Measurements from ENCODE around the gene TENM3. TPM values are rescaled to one million over a fixed set of nuclear protein-coding genes. Genes with fewer than 3 reads are reported as not detected.

Gene TENM3
- total RNA-seq, 2 experiments from 2014 or later: not detected

DNA sequence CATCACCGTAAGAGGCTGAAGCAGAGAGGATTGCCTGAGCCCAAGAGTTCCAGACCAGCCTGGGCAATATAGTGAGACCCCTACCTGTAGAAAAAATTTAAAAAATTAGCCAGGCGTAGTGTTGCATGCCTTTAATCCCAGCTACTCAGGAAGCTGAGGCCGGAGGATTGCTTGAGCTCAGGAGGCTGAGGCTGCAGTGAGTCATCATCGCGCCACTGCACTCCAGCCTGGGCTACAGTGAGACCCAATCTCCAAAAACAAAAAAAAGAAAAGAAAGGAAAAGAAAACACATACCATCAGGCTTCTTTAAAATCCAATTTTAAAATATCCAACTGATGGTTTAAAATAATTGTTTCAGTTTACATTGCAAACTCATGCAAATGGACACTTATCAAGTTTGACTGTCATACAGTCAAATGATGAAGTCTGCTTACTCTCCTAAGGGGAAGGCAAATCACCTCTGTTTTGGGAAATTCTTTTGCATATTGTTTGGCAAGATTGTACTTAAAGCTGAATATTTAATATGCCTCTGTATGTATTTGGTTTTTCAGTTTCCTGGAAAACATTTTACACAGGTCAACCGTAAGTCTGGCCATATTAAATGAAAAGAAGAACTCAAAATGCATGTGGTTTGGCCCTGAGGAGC is 23.7 kb upstream of the TENM3 start:
- no TSS peak for BruUV-seq (replicated peaks)
- POLR2A ChIA-PET: no interaction called here
- TF ChIP-seq, protein P1, sequence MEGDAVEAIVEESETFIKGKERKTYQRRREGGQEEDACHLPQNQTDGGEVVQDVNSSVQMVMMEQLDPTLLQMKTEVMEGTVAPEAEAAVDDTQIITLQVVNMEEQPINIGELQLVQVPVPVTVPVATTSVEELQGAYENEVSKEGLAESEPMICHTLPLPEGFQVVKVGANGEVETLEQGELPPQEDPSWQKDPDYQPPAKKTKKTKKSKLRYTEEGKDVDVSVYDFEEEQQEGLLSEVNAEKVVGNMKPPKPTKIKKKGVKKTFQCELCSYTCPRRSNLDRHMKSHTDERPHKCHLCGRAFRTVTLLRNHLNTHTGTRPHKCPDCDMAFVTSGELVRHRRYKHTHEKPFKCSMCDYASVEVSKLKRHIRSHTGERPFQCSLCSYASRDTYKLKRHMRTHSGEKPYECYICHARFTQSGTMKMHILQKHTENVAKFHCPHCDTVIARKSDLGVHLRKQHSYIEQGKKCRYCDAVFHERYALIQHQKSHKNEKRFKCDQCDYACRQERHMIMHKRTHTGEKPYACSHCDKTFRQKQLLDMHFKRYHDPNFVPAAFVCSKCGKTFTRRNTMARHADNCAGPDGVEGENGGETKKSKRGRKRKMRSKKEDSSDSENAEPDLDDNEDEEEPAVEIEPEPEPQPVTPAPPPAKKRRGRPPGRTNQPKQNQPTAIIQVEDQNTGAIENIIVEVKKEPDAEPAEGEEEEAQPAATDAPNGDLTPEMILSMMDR (conservative IDR thresholded peaks at IDR 0.05; ENCODE audit: low read length): no peak
- no peak for TF ChIP-seq EZH2phosphoT487 (IDR thresholded peaks at IDR 0.05; ENCODE audit: borderline replicate concordance, low read depth, low read length)
- Histone ChIP-seq H3K4me3 (ENCODE audit: low read depth, low read length, poor library complexity, severe bottlenecking) (no peak overlapping the region), H3K27ac (ENCODE audit: low read depth, low read length, poor library complexity, severe bottlenecking) (no peak overlapping the region), H4K20me1 (ENCODE audit: insufficient read depth, low read length) (no peaks in the 10 kb centered on the region), H3K9me3 (ENCODE audit: low read length) (no peaks in the 10 kb centered on the region), H3K36me3 (ENCODE audit: insufficient read depth, low read length) (no peaks in the 10 kb centered on the region), H3K9me2 (ENCODE audit: insufficient read depth, low read length) (no peaks in the 10 kb centered on the region), H3K4me2 (ENCODE audit: low read length) (no peak overlapping the region), H3K79me2 (ENCODE audit: insufficient read depth, low read depth, low read length) (no peaks in the 10 kb centered on the region), H2AFZ (ENCODE audit: low read length) (no peak overlapping the region), H3K4me1 (ENCODE audit: insufficient read depth, low read length, poor library complexity, severe bottlenecking) (no peaks in the 10 kb centered on the region)
- intact Hi-C loops (cut with micrococcal nuclease; ENCODE audit: unreplicated experiment): no loop called here
- DNase-seq (ENCODE audit: low spot score): no peak
- CTCF ChIA-PET (ENCODE audit: unreplicated experiment): no interaction called here

DNA sequence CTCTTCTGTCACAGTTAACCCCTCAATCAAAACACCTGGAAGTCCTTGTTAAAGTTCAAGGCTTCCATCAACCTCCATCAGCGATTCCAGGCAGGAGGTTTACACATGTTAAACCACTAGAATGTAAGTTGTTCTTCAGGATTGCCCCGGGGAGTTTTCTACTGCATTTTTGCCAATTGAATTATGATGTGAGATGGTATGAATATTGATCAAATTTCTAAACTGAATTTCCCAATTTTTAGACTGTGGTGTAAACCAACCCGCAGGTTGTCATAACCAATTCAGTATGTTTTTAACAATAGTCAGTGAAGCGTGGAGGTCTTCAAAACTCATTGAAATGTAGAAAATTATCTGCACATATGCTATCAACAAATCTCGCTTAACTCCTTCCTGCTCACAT is 21.2 kb upstream of the TENM3 start:
- no peak overlapping the region for H3K27ac ChIP-seq (ENCODE audit: low read depth, low read length, poor library complexity, severe bottlenecking)
- intact Hi-C loops (cut with micrococcal nuclease; ENCODE audit: unreplicated experiment): no loop called here
- H3K9me3 ChIP-seq (ENCODE audit: low read length): no peaks in the 10 kb centered on the region
- CTCF ChIA-PET (ENCODE audit: unreplicated experiment): no interaction called here
- H3K4me3 ChIP-seq (ENCODE audit: low read depth, low read length, poor library complexity, severe bottlenecking): no peak overlapping the region
- BruUV-seq (replicated peaks): no TSS peak
- POLR2A ChIA-PET: interaction anchor here (0.6 kb wide), 1 partner anchor 284 kb away, joined by 3 read pairs; no protein-coding TSS in a partner anchor
- no peaks in the 10 kb centered on the region for H3K9me2 ChIP-seq (ENCODE audit: insufficient read depth, low read length)
- no peak overlapping the region for H2AFZ ChIP-seq (ENCODE audit: low read length)
- H4K20me1 ChIP-seq (ENCODE audit: insufficient read depth, low read length): no peaks in the 10 kb centered on the region
- H3K4me2 ChIP-seq (ENCODE audit: low read length): no peak overlapping the region
- TF ChIP-seq, protein P1 (conservative IDR thresholded peaks at IDR 0.05; ENCODE audit: low read length): no peak
- no peak for TF ChIP-seq EZH2phosphoT487 (IDR thresholded peaks at IDR 0.05; ENCODE audit: borderline replicate concordance, low read depth, low read length)
- H3K4me1 ChIP-seq (ENCODE audit: insufficient read depth, low read length, poor library complexity, severe bottlenecking): no peaks in the 10 kb centered on the region
- no peaks in the 10 kb centered on the region for H3K79me2 ChIP-seq (ENCODE audit: insufficient read depth, low read depth, low read length)
- no peak for DNase-seq (ENCODE audit: low spot score)
- H3K36me3 ChIP-seq (ENCODE audit: insufficient read depth, low read length): no peaks in the 10 kb centered on the region

DNA sequence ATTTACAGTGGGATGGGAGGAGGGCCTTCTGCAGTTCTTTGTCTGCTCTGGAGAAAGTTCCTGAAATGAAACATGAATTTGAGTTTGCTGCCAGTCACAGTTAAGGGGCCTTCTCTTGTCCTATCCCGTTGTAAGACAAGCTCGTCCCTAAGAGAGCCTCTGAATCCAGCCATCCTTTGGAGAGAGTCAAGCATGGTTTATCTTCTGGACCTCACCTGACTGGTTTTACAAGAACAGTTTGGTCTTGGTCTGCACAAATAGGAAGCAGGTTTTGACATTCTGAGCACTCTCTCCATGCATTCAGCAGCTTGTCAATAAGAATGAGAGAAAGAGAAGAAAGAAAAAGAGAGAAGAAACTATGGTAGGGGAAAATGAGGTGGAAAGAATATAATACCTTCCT is 20.4 kb upstream of the TENM3 start:
- intact Hi-C loops (cut with micrococcal nuclease; ENCODE audit: unreplicated experiment): no loop called here
- POLR2A ChIA-PET: interaction anchor here (0.5 to 0.6 kb wide), 2 partner anchors 285 to 354 kb away, joined by 3 read pairs; no protein-coding TSS in a partner anchor
- no peaks in the 10 kb centered on the region for H4K20me1 ChIP-seq (ENCODE audit: insufficient read depth, low read length)
- H3K9me2 ChIP-seq (ENCODE audit: insufficient read depth, low read length): no peaks in the 10 kb centered on the region
- DNase-seq (ENCODE audit: low spot score): no peak
- CTCF ChIA-PET (ENCODE audit: unreplicated experiment): no interaction called here
- no peaks in the 10 kb centered on the region for H3K9me3 ChIP-seq (ENCODE audit: low read length)
- H3K79me2 ChIP-seq (ENCODE audit: insufficient read depth, low read depth, low read length): no peaks in the 10 kb centered on the region
- no peak overlapping the region for H3K4me2 ChIP-seq (ENCODE audit: low read length)
- H3K36me3 ChIP-seq (ENCODE audit: insufficient read depth, low read length): no peaks in the 10 kb centered on the region
- H2AFZ ChIP-seq (ENCODE audit: low read length): no peak overlapping the region
- TF ChIP-seq EZH2phosphoT487 (IDR thresholded peaks at IDR 0.05; ENCODE audit: borderline replicate concordance, low read depth, low read length): no peak
- TF ChIP-seq, protein P1 (conservative IDR thresholded peaks at IDR 0.05; ENCODE audit: low read length): no peak
- H3K27ac ChIP-seq (ENCODE audit: low read depth, low read length, poor library complexity, severe bottlenecking): no peak overlapping the region
- no peak overlapping the region for H3K4me3 ChIP-seq (ENCODE audit: low read depth, low read length, poor library complexity, severe bottlenecking)
- BruUV-seq (replicated peaks): no TSS peak
- H3K4me1 ChIP-seq (ENCODE audit: insufficient read depth, low read length, poor library complexity, severe bottlenecking): no peaks in the 10 kb centered on the region

Data from OCI-LY7 (cell line).